LNCAP (cell line): Measurements from ENCODE around the gene MBD3L4.
"Not testable (repeated sequence)": the region's sequence is repeated elsewhere in the genome, so short reads cannot be mapped to it uniquely, and the experiment has no call there.

Source experiments
- TF ChIP-seq, protein P1 (sequence below): fragments of 450-650 bp; IDR thresholded peaks from 2 replicates; pipeline ENCODE4 v1.5.1; 2017; ENCODE audit warnings: mild to moderate bottlenecking

Gene MBD3L4

DNA sequence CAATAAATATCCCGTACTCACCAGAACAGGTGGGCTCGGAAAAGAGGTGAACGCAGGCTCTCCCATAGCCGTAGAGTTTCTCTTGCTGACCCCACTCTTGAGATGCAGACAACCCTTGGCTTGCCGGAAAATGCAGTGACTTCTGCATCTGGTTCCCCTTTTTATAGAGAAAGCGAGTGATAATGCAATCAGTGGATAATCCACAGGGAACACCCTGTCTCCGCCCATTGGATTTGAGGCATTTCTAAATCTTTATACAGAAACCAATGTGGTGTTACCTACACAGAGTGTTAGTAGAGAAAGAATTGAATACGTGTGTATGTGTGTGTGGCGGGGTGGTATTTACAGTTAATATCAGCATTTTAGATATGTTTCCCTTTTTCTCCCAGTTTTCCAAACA is at the start of gene MBD3L4:
Gene MBD3L4 (minus strand): TSS at position 101 of the 400 bp plus-strand sequence. CDS start 35 bp downstream, at position 66.
- TF ChIP-seq, protein P1, sequence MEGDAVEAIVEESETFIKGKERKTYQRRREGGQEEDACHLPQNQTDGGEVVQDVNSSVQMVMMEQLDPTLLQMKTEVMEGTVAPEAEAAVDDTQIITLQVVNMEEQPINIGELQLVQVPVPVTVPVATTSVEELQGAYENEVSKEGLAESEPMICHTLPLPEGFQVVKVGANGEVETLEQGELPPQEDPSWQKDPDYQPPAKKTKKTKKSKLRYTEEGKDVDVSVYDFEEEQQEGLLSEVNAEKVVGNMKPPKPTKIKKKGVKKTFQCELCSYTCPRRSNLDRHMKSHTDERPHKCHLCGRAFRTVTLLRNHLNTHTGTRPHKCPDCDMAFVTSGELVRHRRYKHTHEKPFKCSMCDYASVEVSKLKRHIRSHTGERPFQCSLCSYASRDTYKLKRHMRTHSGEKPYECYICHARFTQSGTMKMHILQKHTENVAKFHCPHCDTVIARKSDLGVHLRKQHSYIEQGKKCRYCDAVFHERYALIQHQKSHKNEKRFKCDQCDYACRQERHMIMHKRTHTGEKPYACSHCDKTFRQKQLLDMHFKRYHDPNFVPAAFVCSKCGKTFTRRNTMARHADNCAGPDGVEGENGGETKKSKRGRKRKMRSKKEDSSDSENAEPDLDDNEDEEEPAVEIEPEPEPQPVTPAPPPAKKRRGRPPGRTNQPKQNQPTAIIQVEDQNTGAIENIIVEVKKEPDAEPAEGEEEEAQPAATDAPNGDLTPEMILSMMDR: not testable (repeated sequence)

DNA sequence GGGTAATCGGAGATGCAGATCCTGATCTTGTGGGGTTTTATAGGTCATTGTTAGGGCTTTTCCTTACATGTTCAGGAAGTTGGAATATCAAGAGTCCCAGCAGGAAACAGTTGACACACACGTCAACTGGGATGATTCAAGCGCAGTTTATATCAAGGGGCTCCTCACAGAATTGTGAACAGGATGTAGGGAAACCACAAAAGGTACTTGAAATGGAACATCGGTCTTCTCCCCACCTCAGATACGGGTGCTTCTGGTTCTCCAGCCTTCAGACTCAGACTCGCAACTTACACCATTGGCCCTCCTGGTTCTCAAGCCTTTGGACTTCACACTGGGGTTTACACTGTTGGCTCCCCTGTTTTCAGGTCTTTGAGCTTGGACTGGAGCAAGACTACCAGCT is 49.0 kb upstream of the MBD3L4 start:
- TF ChIP-seq, protein P1: no peak

DNA sequence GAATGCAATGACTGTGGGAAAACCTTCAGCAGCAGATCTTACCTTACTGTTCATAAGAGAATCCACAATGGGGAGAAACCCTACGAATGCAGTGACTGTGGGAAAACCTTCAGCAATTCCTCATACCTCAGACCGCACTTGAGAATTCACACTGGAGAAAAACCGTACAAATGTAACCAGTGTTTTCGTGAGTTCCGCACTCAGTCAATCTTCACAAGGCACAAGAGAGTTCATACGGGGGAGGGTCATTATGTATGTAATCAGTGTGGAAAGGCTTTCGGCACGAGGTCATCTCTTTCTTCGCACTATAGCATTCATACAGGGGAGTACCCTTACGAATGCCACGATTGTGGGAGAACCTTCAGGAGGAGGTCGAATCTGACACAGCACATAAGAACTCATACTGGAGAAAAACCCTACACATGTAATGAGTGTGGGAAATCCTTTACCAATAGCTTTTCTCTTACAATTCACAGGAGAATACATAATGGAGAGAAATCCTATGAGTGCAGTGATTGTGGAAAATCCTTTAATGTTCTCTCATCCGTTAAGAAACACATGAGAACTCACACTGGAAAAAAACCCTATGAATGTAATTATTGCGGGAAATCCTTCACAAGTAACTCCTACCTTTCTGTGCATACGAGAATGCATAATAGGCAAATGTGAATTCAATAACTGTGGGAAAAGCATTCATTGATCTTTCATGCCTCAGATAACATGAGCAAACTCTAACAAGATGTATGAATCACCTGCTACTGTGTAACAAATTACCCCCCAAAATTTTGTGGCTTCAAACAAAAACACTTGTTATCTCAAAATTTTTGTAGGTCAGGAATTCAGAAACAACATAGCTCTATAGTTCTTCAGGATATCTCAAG is 43.3 kb upstream of the MBD3L4 start:
- TF ChIP-seq, protein P1: no peak

DNA sequence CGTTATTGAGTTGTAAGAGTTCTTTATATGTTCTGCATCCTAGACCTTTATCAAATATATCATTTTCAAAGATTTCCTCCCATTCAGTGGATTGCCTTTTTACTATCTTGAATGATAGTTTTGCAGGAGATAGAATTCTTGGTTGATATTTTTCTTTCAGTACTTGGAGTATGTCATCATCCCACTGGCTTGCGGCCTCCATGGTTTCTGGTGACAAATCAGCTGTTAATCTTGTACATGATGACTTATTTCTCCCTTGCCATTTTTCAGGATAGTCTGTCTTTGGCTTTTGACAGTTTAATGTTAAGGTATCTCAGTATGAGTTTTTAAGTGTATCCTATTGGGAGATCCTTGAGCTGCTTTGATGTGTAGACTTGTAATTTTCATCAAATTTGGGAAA is 38.0 kb upstream of the MBD3L4 start:
- TF ChIP-seq, protein P1: no peak

DNA sequence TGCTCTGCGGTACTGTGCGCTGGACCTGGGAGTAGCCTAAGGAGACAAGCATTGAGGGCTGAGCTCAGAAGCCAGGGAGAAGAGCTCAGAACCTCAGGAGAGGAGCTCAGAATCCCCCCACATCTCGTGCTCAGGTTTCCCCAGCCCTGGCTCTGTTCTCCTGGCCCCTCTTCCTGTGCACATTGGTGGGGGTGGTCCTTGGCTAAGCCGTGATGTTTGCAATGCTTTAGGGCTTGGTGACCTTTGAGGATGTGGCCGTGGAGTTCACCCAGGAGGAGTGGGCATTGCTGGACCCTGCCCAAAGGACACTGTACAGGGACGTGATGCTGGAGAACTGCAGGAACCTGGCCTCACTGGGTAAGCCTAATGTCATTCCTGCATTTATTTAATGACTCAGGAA is 36.2 kb upstream of the MBD3L4 start:
- TF ChIP-seq, protein P1: no peak

DNA sequence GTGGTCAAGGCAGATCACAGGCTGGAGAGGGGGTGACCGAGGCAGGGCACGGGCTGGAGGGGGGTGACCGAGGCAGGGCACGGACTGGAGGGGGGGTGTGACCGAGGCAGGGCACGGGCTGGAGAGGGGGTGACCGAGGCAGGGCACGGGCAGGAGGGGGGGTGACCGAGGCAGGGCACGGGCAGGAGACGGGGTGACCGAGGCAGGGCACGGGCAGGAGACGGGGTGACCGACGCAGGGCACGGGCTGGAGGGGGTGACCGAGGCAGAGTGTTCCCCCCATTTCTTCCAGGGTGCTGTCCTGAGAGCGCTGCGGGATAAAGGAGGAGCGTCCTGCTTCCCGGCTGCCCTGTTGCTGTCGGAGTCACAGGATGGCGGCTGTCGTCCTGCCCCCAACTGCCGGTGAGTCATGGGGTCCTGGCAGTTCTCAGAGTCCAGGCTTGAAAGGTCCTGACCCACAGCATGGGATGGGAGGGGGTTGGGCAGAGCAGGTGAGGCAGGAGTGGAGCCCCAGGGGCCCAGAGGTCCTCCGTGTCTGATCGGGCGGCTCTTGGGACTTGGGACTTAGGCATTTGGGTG is 34.8 kb upstream of the MBD3L4 start:
- TF ChIP-seq, protein P1: no peak

DNA sequence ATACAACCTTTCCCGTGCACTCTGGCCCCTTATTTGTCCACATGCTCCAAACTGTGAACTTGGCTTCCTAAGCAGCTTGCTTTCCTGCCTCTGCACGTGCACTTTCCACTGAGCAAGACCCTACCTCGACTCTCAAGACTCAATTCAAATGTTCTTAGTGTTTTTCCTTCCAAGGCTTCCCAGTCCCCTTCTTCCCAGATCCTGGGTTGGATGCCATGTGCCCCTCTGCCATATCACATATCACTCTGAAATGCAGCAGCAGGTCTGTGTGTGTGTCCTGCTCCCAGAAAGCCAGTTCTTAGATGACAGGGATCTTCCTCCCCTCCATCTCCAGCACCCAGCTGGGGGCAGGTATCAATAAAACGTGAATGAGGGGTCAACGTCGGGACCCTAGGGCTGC is 32.6 kb upstream of the MBD3L4 start:
- TF ChIP-seq, protein P1: no peak
